HUDEP-2 (cell line): Measurements from ENCODE around the gene TCP10L.

ENCODE experiments used
- DNase-seq, 76 experiments: peaks; one replicate each; lab custom pipeline; 2025; ENCODE audit not compliant: unreplicated experiment in 76 of 76; lab: John Stamatoyannopoulos, UW

The TCP10L gene

DNA sequence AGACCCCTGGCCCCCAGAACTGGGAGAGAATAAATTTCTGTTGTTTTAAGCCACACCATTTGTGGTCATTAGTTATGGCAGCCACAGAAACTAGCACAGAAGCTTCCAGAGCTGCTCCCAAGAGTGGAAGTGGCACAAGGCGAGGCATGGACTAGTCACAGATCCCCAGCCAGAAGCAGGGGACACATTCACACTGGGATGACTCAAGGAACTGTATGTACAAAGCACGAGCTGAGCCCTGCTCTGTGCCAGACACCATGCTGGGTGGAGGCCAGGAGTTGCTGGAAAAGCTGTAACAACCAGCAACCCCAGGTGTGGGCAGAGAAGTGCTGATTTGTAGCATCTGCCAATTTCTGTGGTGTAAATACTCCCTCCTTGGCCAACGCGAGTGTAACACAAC is 55.6 kb downstream of the TCP10L start:
- DNase-seq: no peak

DNA sequence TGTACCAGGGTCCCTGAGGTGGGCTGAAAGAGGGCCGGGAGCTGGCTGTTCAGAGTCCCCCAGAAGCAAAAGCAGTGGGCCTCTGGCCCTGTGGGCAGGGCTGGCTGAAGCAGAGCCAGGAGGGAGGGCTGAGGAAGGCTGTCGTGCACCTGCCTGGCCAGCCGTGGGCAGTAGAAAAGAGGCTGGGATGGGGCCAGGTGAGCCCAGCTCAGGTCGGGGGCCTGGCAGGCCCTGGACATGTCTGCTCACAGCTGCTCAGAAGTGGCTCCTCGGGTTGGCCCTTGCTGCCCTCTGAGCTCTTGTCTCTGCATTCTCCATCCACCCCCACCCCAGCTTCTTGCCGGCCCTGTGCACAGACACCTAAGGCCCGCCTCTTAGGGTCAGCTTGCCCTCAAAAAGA is 60.0 kb downstream of the TCP10L start:
- DNase-seq: no peak

DNA sequence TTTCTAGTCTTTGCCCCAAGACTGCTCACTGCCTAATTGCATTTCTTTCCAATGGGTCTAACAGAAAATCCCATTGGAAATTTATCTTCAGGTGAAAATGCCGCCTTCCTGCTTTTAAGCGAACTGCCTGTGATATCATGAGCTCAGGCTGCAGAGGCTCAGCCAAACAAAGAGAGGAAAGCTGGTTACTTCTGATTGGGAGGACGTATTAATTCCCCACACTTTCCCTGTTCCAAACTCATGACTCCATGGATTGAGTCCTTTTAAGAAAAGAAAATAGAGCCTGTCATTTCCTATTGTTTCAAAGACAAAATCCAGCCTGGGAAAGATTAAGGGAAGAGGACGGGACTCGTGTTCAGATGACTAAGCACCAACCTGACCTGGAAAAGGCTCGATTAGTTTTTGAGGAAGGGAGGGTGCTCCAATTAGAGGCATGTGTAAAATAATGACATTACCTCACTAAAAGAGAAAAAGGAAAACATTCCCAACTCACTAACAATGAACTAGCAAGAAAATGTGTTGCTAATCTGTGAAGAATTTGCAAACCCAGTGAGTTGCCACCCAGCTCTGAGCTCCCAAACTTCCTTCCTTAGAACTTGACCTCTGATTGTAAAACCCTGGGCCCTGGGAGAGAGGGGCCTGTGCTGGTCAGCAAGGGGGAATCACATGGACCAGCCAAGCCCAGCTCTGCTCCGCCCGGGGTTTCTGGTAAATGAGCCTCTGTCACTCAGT is 61.2 kb downstream of the TCP10L start:
- no peak for DNase-seq
